MM.1S (cell line): ENCODE results near the gene OVOL2.

ENCODE experiments used
- EZH2 ChIP-seq: fragments of 300-600 bp; sonication (generic); optimal IDR thresholded peaks from 2 replicates; pipeline ENCODE3; 2017; ENCODE audit warnings: low read depth, mild to moderate bottlenecking, antibody characterized with exemption, low read length, mixed read lengths
- EZH2phosphoT487 ChIP-seq: fragments of 300-600 bp; sonication (generic); IDR thresholded peaks from 2 replicates; pipeline ENCODE4 v1.6.1; 2018; ENCODE audit warnings: antibody characterized with exemption, low read length
- TF ChIP-seq, protein P1 (sequence below): fragments of 300-600 bp; sonication (generic); IDR thresholded peaks from 2 replicates; pipeline ENCODE4 v1.5.1; 2016; ENCODE audit warnings: antibody characterized with exemption, low read length, mixed read lengths

DNA sequence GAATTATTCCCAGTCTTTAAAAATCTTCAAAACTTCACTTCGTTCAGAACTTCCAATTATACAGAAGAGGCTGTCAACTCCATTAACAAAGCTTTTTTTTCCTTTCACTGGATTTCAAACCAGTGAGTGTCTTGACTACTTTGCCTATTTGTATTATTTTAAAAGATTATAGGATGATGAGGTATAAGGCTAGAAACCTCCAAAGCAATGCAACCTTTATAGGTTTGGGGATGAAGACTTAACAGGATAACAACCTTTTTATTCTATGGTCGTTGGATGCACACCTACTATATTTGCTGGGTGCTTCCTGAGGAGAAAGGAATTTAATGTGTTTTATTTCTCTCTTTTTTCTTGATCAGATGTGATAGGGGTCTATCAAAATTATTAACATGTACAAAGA lies 1.9 kb upstream of the OVOL2 start:
- TF ChIP-seq, protein P1, sequence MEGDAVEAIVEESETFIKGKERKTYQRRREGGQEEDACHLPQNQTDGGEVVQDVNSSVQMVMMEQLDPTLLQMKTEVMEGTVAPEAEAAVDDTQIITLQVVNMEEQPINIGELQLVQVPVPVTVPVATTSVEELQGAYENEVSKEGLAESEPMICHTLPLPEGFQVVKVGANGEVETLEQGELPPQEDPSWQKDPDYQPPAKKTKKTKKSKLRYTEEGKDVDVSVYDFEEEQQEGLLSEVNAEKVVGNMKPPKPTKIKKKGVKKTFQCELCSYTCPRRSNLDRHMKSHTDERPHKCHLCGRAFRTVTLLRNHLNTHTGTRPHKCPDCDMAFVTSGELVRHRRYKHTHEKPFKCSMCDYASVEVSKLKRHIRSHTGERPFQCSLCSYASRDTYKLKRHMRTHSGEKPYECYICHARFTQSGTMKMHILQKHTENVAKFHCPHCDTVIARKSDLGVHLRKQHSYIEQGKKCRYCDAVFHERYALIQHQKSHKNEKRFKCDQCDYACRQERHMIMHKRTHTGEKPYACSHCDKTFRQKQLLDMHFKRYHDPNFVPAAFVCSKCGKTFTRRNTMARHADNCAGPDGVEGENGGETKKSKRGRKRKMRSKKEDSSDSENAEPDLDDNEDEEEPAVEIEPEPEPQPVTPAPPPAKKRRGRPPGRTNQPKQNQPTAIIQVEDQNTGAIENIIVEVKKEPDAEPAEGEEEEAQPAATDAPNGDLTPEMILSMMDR = no peak
- no peak for TF ChIP-seq EZH2
- no peak for TF ChIP-seq EZH2phosphoT487
